Panc1 (cell line): ENCODE data around the gene DPH3.
"Not testable (repeated sequence)": the region's sequence is repeated elsewhere in the genome, so short reads cannot be mapped to it uniquely, and the experiment has no call there.

ENCODE experiments used
- POLR2AphosphoS5 ChIP-seq: IDR thresholded peaks from 2 replicates; pipeline ENCODE4 v1.6.1; 2012; ENCODE audit warnings: mild to moderate bottlenecking, low read depth, low read length, moderate library complexity
- SIN3A ChIP-seq: IDR thresholded peaks from 2 replicates; pipeline ENCODE4 v1.6.1; 2012; ENCODE audit warnings: low read depth, mild to moderate bottlenecking, low read length, moderate library complexity, borderline replicate concordance; ENCODE audit not compliant: insufficient read depth
- TCF7L2 ChIP-seq: IDR thresholded peaks from 2 replicates; pipeline ENCODE4 v1.6.1; 2011; ENCODE audit warnings: mild to moderate bottlenecking, low read depth, low read length, inconsistent platforms
- TF ChIP-seq, protein P1 (sequence below): fragments of 450-650 bp; IDR thresholded peaks from 2 replicates; pipeline ENCODE4 v1.5.1; 2017; ENCODE audit warnings: mild to moderate bottlenecking
- TF ChIP-seq, protein P2 (sequence below), 2 experiments: IDR thresholded peaks; 2 replicates each; pipeline ENCODE4 v1.6.1; 2011 to 2012; ENCODE audit warnings: low read depth in 2 of 2, control low read depth in 1 of 2, low read length in 1 of 2, mild to moderate bottlenecking in 1 of 2, moderate library complexity in 1 of 2; ENCODE audit not compliant: insufficient read depth in 1 of 2

DNA sequence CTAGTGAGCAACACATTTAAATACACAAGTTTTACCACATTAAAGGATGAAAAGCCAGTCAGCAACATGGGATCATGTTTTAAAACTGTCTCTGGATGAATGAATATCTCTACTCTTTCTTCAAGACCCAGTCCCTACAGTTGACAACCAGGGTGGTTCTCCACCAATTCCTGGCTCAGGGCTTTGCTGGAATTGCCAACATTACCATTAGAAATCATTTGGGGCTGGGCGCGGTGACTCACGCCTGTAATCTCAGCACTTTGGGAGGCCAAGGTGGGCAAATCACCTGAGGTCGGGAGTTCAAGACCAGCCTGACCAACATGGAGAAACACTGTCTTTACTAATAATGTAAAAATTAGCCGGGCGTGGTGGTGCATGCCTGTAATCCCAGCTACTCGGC, 45.7 kb upstream of the DPH3 start:
- TF ChIP-seq, protein P1, sequence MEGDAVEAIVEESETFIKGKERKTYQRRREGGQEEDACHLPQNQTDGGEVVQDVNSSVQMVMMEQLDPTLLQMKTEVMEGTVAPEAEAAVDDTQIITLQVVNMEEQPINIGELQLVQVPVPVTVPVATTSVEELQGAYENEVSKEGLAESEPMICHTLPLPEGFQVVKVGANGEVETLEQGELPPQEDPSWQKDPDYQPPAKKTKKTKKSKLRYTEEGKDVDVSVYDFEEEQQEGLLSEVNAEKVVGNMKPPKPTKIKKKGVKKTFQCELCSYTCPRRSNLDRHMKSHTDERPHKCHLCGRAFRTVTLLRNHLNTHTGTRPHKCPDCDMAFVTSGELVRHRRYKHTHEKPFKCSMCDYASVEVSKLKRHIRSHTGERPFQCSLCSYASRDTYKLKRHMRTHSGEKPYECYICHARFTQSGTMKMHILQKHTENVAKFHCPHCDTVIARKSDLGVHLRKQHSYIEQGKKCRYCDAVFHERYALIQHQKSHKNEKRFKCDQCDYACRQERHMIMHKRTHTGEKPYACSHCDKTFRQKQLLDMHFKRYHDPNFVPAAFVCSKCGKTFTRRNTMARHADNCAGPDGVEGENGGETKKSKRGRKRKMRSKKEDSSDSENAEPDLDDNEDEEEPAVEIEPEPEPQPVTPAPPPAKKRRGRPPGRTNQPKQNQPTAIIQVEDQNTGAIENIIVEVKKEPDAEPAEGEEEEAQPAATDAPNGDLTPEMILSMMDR = not testable (repeated sequence)
- not testable (repeated sequence) for TF ChIP-seq POLR2AphosphoS5, SIN3A, TCF7L2
- TF ChIP-seq, protein P2, sequence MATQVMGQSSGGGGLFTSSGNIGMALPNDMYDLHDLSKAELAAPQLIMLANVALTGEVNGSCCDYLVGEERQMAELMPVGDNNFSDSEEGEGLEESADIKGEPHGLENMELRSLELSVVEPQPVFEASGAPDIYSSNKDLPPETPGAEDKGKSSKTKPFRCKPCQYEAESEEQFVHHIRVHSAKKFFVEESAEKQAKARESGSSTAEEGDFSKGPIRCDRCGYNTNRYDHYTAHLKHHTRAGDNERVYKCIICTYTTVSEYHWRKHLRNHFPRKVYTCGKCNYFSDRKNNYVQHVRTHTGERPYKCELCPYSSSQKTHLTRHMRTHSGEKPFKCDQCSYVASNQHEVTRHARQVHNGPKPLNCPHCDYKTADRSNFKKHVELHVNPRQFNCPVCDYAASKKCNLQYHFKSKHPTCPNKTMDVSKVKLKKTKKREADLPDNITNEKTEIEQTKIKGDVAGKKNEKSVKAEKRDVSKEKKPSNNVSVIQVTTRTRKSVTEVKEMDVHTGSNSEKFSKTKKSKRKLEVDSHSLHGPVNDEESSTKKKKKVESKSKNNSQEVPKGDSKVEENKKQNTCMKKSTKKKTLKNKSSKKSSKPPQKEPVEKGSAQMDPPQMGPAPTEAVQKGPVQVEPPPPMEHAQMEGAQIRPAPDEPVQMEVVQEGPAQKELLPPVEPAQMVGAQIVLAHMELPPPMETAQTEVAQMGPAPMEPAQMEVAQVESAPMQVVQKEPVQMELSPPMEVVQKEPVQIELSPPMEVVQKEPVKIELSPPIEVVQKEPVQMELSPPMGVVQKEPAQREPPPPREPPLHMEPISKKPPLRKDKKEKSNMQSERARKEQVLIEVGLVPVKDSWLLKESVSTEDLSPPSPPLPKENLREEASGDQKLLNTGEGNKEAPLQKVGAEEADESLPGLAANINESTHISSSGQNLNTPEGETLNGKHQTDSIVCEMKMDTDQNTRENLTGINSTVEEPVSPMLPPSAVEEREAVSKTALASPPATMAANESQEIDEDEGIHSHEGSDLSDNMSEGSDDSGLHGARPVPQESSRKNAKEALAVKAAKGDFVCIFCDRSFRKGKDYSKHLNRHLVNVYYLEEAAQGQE (IDR thresholded peaks at IDR 0.05; ENCODE audit: insufficient read depth in 1 of 2, low read depth in 2 of 2, low read length in 1 of 2) = not testable (repeated sequence)
